IgD-negative memory B cell (primary cell): ENCODE data around the gene LUC7L3. TPM values are rescaled to one million over a fixed set of nuclear protein-coding genes. Genes with fewer than 3 reads are reported as not detected.

Experiments used
- H3K27ac Mint-ChIP-seq, 3 donors: one replicate each; pipeline ENCODE4 v1.8.0; 2020 to 2022; ENCODE audit warnings: mild to moderate bottlenecking in 3 of 3, mixed read lengths in 3 of 3, moderate library complexity in 1 of 3
- H3K27me3 Mint-ChIP-seq: one replicate; pipeline ENCODE4 v1.8.0; 2021; ENCODE audit warnings: mixed read lengths
- H3K36me3 Mint-ChIP-seq: one replicate; pipeline ENCODE4 v1.8.0; 2020; ENCODE audit warnings: mild to moderate bottlenecking, mixed read lengths
- H3K4me1 Mint-ChIP-seq, 3 donors: one replicate each; pipeline ENCODE4 v1.8.0; 2020 to 2022; ENCODE audit warnings: mixed read lengths in 3 of 3, mild to moderate bottlenecking in 1 of 3
- H3K4me3 Mint-ChIP-seq, 4 donors: one replicate each; pipeline ENCODE4 v1.8.0; 2020 to 2022; ENCODE audit warnings: mild to moderate bottlenecking in 4 of 4, mixed read lengths in 4 of 4, moderate library complexity in 3 of 4
- H3K9me3 Mint-ChIP-seq, 3 donors: one replicate each; pipeline ENCODE4 v1.8.0; 2020 to 2021; ENCODE audit warnings: mixed read lengths in 3 of 3, mild to moderate bottlenecking in 1 of 3
- polyA plus RNA-seq: library from polyadenylated mRNA; unstranded; fragments of 300-500 nt; fragmentation: Illumina TruSeq; gene quantifications from one replicate; pipeline ENCODE4 v1.2.3, GENCODE V29; 2021

Gene LUC7L3
- polyA plus RNA-seq, 1 donor from 2014 or later, result 65.5 TPM

GRCh38 chr17:50683434-50684287 lies 35.7 kb upstream of the LUC7L3 start:
- H3K9me3 Mint-ChIP-seq, result peaks cover 0 to 1% (median 0%) of the 10 kb centered on the region in 3 donors
- peaks cover 0 to 5% (median 0%) of the 10 kb centered on the region in 3 donors for H3K4me1 Mint-ChIP-seq
- peaks cover 4% of the 10 kb centered on the region for H3K36me3 Mint-ChIP-seq
- peaks cover 20% of the 10 kb centered on the region for H3K27me3 Mint-ChIP-seq
- H3K4me3 Mint-ChIP-seq, result no peak overlapping the region
- no peak overlapping the region for H3K27ac Mint-ChIP-seq

DNA sequence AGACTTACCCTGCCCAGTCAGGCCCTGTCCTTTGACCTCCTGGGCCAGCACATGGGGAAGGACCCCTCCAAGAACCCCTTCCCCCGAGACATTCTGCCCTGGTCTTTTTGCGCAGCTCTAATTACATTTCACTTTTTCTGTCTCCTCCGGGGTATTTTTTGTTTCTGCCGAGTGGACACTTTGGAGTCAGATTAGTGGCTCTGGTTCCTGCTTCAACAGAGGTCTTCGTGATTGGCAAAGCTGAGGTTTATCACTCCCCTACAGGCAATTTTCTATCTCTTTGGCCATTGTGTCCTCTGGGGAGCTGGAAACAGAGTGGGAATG lies 35.2 kb upstream of the LUC7L3 start:
- Mint-ChIP-seq H3K36me3 (peaks cover 4% of the 10 kb centered on the region), H3K9me3 (peaks cover 0 to 1% (median 0%) of the 10 kb centered on the region in 3 donors), H3K4me1 (peaks cover 0 to 5% (median 0%) of the 10 kb centered on the region in 3 donors), H3K27me3 (peaks cover 15% of the 10 kb centered on the region), H3K4me3 (no peak overlapping the region), H3K27ac (no peak overlapping the region)

DNA sequence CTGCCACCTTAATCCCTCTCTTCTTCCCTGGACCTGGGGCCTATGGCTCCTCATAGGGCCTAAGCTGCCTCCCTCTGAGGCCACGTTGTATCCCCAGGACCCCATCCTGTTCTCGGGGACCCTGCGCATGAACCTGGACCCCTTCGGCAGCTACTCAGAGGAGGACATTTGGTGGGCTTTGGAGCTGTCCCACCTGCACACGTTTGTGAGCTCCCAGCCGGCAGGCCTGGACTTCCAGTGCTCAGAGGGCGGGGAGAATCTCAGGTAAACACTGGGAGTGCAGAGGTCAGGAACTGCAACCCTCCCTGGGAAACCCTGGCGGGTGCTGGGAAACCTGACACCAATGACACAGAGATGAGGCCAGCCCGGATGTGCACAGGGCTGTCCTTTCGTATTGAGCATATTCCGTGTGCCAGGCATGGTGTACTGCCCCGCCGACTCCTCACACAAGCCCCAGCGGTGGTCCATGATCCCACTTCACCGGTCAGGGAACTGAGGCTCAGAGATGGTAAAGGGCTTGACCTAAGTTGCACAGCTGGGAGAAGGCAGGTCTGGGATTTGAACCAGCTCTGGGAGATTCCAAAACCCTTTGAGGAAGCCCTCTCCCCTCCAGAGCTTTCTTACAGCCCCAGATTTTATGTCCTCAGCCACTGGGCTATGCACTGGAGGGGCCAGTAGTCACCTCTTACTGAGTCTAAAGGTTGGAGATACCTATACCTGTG lies 34.6 kb upstream of the LUC7L3 start:
- Mint-ChIP-seq H3K27ac (no peak overlapping the region), H3K36me3 (peaks cover 4% of the 10 kb centered on the region), H3K9me3 (peaks cover 0 to 1% (median 0%) of the 10 kb centered on the region in 3 donors), H3K4me1 (peaks cover 0 to 5% (median 0%) of the 10 kb centered on the region in 3 donors), H3K4me3 (no peak overlapping the region), H3K27me3 (peaks cover 15% of the 10 kb centered on the region)

DNA sequence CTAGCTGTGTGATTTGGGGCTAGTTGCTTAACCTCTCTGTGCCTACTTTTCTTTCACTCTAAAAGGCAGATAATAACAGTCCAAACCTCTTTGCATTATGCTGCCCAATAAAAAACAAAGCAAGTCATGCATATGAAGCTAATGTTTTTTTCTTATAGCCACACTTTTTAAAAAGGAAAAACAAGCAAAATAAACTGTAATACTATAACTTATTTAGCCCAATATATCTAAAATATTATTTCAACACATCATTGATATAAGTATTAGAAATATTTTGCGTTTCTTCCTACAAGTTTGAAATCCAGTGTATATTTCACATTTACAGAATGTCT lies 34.1 kb upstream of the LUC7L3 start:
- H3K4me3 Mint-ChIP-seq, result no peak overlapping the region
- peaks cover 4% of the 10 kb centered on the region for H3K36me3 Mint-ChIP-seq
- H3K9me3 Mint-ChIP-seq, result peaks cover 0 to 1% (median 0%) of the 10 kb centered on the region in 3 donors
- H3K27ac Mint-ChIP-seq, result no peak overlapping the region
- peaks cover 0 to 5% (median 0%) of the 10 kb centered on the region in 3 donors for H3K4me1 Mint-ChIP-seq
- peaks cover 12% of the 10 kb centered on the region for H3K27me3 Mint-ChIP-seq

DNA sequence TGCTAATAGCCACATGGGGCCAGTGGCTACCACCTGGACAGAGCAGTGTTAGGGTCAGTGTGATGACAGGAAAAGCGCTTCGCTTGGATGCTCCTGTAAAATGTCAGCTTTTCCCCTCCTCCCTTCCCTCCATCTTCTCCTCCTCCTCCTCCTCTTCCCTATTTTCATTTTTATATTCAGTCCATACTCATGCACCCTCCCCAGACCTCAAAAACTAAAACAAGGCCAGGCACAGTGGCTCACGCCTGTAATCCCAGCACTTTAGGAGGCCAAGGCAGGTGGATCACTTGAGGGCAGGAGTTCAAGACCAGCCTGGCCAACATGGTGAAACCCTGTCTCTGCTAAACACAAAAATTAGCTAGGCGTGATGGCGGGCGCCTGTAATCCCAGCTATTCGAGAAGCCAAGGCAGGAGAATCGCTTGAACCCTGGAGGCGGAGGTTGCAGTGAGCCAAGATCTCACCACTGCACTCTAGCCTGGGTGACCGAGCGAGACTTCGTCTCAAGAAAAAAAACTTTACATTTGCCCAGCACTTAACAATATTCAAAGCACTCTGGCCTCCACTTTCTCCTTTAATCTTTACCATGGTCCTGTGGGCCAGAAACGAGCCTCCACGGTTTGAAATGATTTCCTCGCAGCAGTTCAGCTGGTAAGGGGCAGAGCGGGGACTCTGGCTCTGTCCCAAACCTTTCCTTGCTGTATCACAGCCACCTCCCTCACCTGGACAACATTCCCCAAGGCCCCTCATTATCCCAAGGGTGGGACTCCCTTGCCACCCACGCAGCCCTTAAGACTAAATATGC lies 33.5 kb upstream of the LUC7L3 start:
- no peak overlapping the region for H3K27ac Mint-ChIP-seq
- peaks cover 8% of the 10 kb centered on the region for H3K27me3 Mint-ChIP-seq
- peaks cover 0 to 5% (median 0%) of the 10 kb centered on the region in 3 donors for H3K4me1 Mint-ChIP-seq
- peaks cover 0 to 1% (median 0%) of the 10 kb centered on the region in 3 donors for H3K9me3 Mint-ChIP-seq
- H3K4me3 Mint-ChIP-seq, result no peak overlapping the region
- H3K36me3 Mint-ChIP-seq, result peaks cover 2% of the 10 kb centered on the region

DNA sequence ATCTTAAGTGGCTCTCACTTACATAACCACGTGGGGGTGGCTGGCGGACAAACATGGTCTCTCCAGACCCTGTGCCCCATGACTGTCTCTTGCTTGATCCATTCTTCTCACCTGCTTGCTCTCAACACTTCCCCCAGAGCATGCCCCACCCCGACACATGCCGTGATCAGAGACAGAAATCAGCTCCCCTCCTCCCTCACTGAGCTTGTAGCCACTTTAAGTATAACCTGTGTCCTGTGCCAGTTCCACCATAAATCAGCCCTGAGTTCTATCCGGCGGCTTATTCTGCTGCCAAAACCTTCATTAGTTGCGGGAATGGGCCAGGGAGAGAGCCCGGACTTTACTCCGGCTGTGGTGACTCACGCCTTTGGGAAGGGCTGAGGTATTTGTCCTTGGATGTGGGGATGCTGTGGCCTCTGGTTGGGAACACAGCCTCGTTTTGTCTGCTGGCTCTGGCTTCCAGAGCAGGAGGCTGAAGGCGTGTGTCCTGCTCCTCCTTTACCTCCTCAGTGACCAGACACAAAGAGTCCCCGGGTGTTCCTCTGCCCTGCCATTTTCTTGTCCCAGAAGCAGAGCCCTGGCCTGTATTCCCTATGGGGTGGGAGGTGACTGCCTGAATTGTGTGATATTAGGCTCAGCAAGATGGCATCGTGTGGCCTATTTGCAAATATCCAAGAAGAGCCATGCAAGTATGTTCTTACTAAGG lies 32.8 kb upstream of the LUC7L3 start:
- H3K9me3 Mint-ChIP-seq, result peaks cover 0 to 1% (median 0%) of the 10 kb centered on the region in 3 donors
- H3K27me3 Mint-ChIP-seq, result peaks cover 3% of the 10 kb centered on the region
- peaks cover 2% of the 10 kb centered on the region for H3K36me3 Mint-ChIP-seq
- no peak overlapping the region for H3K27ac Mint-ChIP-seq
- peaks cover 0 to 2% (median 0%) of the 10 kb centered on the region in 3 donors for H3K4me1 Mint-ChIP-seq
- H3K4me3 Mint-ChIP-seq, result no peak overlapping the region

DNA sequence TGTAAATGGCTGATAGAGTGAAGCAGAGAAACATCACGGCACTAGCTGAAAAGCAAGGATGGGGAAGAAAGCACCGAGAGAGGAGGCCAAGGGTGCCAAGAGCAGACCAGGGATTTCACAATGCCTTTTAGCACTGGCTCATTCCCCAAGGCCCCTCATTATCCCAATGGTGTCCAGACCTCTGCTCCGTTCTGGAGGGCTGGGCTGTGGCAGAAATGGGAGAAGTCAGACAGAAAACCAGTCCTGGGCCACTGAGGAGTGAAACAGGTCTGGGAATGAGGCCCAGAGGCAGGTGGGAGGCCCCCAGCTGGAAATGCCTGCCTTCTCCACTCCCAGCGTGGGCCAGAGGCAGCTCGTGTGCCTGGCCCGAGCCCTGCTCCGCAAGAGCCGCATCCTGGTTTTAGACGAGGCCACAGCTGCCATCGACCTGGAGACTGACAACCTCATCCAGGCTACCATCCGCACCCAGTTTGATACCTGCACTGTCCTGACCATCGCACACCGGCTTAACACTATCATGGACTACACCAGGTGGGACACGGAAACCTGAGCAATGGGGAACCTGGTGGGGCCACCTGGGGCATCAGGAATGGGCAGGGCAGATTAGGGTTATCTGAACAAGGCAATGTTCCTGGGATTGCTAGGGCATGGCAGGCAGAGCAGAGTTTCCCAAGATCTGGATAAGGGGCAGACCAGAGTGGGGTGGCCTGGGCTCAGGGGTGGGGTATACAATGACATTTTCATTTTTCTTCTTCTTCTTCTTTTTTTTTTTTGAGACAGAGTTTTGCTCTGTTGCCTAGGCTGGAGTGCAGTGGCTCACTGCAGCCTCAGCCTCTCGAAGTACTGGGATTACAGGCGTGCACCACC lies 32.0 kb upstream of the LUC7L3 start:
- Mint-ChIP-seq H3K9me3 (no peaks in the 10 kb centered on the region), H3K27ac (peak overlapping the region in 1 of 3 donors; percentile 16), H3K27me3 (peaks cover under 1% of the 10 kb centered on the region), H3K4me1 (peaks cover 0 to 1% (median under 1%) of the 10 kb centered on the region in 3 donors), H3K36me3 (peaks cover 2% of the 10 kb centered on the region), H3K4me3 (peak overlapping the region in 1 of 4 donors; percentile 25)

DNA sequence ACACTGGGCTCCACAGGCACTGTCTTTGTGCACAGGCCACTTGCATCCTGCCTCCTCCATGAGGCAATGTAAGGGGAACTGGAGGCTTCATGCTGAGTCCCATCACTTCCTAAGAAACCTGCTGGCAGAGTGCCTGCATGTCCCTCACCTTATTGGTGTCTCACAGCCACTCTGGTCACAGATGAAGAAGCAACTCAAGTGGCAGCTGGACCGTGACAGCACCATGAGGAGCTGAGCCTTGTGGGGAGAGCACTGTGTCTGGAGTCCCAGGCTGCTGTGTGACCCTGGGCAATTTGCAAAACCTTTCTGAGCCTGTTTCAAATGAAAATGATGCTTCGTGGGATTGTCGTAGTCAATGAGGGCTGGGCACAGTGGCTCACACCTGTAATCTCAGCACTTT lies 31.2 kb upstream of the LUC7L3 start:
- Mint-ChIP-seq H3K27ac (peak overlapping the region in 1 of 3 donors; percentile 69), H3K4me1 (peaks cover 0 to 1% (median 0%) of the 10 kb centered on the region in 3 donors), H3K4me3 (no peak overlapping the region), H3K9me3 (no peaks in the 10 kb centered on the region), H3K36me3 (peaks cover 2% of the 10 kb centered on the region), H3K27me3 (no peaks in the 10 kb centered on the region)

GRCh38 chr17:50689251-50689650 lies 30.2 kb upstream of the LUC7L3 start:
- H3K27me3 Mint-ChIP-seq, result no peaks in the 10 kb centered on the region
- no peak overlapping the region for H3K27ac Mint-ChIP-seq
- no peaks in the 10 kb centered on the region for H3K9me3 Mint-ChIP-seq
- H3K4me1 Mint-ChIP-seq, result peaks cover 0 to 1% (median 0%) of the 10 kb centered on the region in 3 donors
- no peak overlapping the region for H3K4me3 Mint-ChIP-seq
- H3K36me3 Mint-ChIP-seq, result peaks cover 2% of the 10 kb centered on the region

DNA sequence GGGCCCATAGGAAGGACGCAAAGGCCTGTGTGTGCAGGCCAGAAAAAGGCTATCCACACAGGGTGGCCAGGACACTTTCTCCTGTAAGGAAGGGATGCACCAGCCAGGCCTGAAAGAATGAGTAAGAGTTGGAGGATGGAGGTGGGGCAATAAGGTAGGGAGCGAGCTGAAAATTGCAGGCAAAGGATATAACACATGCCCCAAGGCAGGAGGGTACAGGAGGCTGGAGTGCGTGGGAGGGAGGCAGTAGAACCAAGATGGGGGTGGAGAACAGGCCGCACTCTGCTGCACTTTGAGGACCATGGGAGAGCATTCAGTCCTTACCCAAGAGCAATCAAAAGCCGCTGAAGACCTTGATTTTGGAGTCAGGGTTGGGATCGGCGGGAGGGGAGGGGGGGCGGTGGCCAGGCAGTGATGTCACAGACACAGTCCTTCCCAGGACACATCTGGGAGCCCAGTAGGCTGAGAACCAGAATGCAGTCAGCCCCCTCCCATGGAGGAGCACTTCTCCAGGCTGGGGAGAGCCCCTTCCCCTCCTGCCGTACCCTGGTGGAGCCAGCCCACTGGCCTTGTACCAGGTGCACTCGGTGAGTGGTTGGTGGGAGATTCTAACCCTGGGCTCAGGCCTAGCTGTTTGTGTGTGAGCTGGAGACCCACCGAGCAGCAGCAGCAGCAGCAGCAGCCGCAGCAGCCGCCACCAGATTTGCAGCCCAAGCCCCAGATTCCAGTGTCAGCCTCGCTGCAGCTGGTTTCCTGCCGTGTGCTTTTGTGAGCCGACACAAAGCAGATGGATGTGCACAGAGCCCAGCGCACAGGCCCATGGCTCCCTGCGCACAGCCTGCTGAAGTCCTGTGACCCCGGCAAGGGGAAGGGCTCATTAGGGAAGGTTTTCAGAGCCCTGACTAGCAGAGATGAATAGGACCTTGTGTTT lies 29.2 kb upstream of the LUC7L3 start:
- peaks cover 2% of the 10 kb centered on the region for H3K36me3 Mint-ChIP-seq
- no peaks in the 10 kb centered on the region for H3K27me3 Mint-ChIP-seq
- H3K4me3 Mint-ChIP-seq, result no peak overlapping the region
- H3K27ac Mint-ChIP-seq, result no peak overlapping the region
- H3K9me3 Mint-ChIP-seq, result no peaks in the 10 kb centered on the region
- peaks cover 0 to 1% (median 0%) of the 10 kb centered on the region in 3 donors for H3K4me1 Mint-ChIP-seq

DNA sequence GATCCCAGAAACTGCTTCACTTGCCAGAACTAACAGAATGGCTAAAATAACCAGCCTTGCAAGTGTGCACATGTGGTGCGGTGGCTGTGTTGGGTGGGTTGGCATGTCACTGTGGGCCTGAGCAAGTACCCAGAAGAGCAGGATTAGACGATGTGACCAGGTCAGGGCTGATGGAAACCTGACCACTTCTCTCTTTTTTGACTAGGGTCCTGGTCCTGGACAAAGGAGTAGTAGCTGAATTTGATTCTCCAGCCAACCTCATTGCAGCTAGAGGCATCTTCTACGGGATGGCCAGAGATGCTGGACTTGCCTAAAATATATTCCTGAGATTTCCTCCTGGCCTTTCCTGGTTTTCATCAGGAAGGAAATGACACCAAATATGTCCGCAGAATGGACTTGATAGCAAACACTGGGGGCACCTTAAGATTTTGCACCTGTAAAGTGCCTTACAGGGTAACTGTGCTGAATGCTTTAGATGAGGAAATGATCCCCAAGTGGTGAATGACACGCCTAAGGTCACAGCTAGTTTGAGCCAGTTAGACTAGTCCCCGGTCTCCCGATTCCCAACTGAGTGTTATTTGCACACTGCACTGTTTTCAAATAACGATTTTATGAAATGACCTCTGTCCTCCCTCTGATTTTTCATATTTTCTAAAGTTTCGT lies 28.4 kb upstream of the LUC7L3 start:
- peaks cover 2% of the 10 kb centered on the region for H3K36me3 Mint-ChIP-seq
- no peaks in the 10 kb centered on the region for H3K9me3 Mint-ChIP-seq
- H3K27me3 Mint-ChIP-seq, result no peaks in the 10 kb centered on the region
- H3K4me3 Mint-ChIP-seq, result no peak overlapping the region
- peaks cover 0 to 1% (median 0%) of the 10 kb centered on the region in 3 donors for H3K4me1 Mint-ChIP-seq
- H3K27ac Mint-ChIP-seq, result peak overlapping the region in 1 of 3 donors; percentile 77

GRCh38 chr17:50691550-50692447 lies 27.6 kb upstream of the LUC7L3 start:
- peak overlapping the region in 1 of 3 donors; percentile 77 for H3K27ac Mint-ChIP-seq
- peaks cover 2% of the 10 kb centered on the region for H3K36me3 Mint-ChIP-seq
- no peaks in the 10 kb centered on the region for H3K9me3 Mint-ChIP-seq
- H3K4me1 Mint-ChIP-seq, result peaks cover 0 to 3% (median 0%) of the 10 kb centered on the region in 3 donors
- H3K4me3 Mint-ChIP-seq, result no peak overlapping the region
- no peaks in the 10 kb centered on the region for H3K27me3 Mint-ChIP-seq
